Gastroesophageal sphincter (tissue), 4 donors: ENCODE measurements around the gene ZNF783. TPM values are rescaled to one million over a fixed set of nuclear protein-coding genes. Genes with fewer than 3 reads are reported as not detected.
"Not testable (repeated sequence)": the region's sequence is repeated elsewhere in the genome, so short reads cannot be mapped to it uniquely, and the experiment has no call there.

Experiments
- ATAC-seq: fragments of 150-250 bp; one replicate; pipeline ENCODE4 v1.9.1; 2016; ENCODE audit warnings: mild to moderate bottlenecking, moderate library complexity
- H3K27ac ChIP-seq, 4 donors: fragments of 200-600 bp; sonication (generic) in 3 of 4; 1 replicate in 3 of 4; 2 replicates in 1 of 4; pipeline ENCODE4 v1.5.1; 2016 to 2019
- H3K27me3 ChIP-seq: fragments of 200-600 bp; sonication (generic); one replicate; pipeline ENCODE4 v1.5.1; 2019
- H3K36me3 ChIP-seq, 2 donors: fragments of 200-600 bp; sonication (generic); one replicate each; pipeline ENCODE4 v1.5.1; 2019; ENCODE audit warnings: control low read depth in 1 of 2
- H3K4me1 ChIP-seq, 3 donors: fragments of 200-600 bp; sonication (generic); 1 replicate in 2 of 3; 2 replicates in 1 of 3; pipeline ENCODE4 v1.5.1; 2016 to 2019; ENCODE audit warnings: control low read depth in 2 of 3
- H3K4me3 ChIP-seq, 2 donors: fragments of 200-600 bp; sonication (generic); one replicate each; pipeline ENCODE4 v1.5.1; 2019; ENCODE audit warnings: mild to moderate bottlenecking in 1 of 2, moderate library complexity in 1 of 2
- H3K9me3 ChIP-seq, 3 donors: fragments of 200-600 bp; sonication (generic); one replicate each; pipeline ENCODE4 v1.5.1; 2017 to 2019; ENCODE audit warnings: control low read depth in 2 of 3
- EP300 ChIP-seq: sonication (generic); formaldehyde crosslinking; IDR thresholded peaks from one replicate; pipeline ENCODE4 v1.6.1; 2017; ENCODE audit warnings: antibody characterized with exemption, mild to moderate bottlenecking
- POLR2A ChIP-seq, 2 donors: fragments of 450-650 bp; IDR thresholded peaks; one replicate each; pipeline ENCODE4 v1.6.1; 2017; ENCODE audit warnings: antibody characterized with exemption in 2 of 2, mild to moderate bottlenecking in 2 of 2, moderate library complexity in 1 of 2
- POLR2AphosphoS5 ChIP-seq: sonication (generic); formaldehyde crosslinking; IDR thresholded peaks from one replicate; pipeline ENCODE4 v1.6.1; 2017; ENCODE audit warnings: antibody characterized with exemption
- WGBS, 2 donors: methylation state at CpG; one replicate each; pipeline ENCODE4 v1.1.5; 2018; ENCODE audit warnings: low coverage in 1 of 2; 5-methylcytosine and 5-hydroxymethylcytosine counted together
- total RNA-seq, 4 donors: library from RNA; depleted of rRNA; stranded (reverse); fragments of >200 nt; gene quantifications; one replicate each; pipeline ENCODE4 v1.1.0, GENCODE V29; 2016
- TF ChIP-seq, protein P1 (sequence below), 4 experiments: fragments of 200-600 bp in 2 of 4; fragments of 450-650 bp in 2 of 4; sonication (generic) in 1 of 4; IDR thresholded peaks; one replicate each; pipeline ENCODE4 v1.5.1; 2017 to 2019; ENCODE audit warnings: antibody characterized with exemption in 4 of 4, mild to moderate bottlenecking in 2 of 4, moderate library complexity in 2 of 4

ZNF783 gene
- total RNA-seq, 4 donors from 2014 or later, result 8.5 to 17.0 (median 13.1) TPM

DNA sequence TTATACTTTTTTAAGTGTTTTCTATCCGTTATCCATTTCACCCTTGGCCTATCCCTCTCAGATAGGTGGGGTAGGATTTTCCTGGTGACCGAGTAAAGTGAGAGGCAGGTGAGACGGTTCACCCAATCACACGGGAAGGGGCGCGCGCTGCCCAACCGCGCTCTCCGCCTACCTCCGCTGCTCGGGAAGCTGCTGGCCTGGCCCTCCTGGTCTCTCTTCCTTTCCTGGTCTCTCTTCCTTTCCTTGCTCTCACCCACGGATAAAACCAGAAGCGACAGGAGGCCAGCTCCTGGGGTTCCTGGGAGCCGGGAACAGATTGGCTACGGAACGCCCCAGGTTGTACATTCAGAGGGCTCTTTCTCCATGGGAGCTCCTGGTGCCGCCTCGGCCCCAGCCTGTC lies 36.9 kb upstream of the ZNF783 start:
- no peak for TF ChIP-seq POLR2AphosphoS5
- no peak for TF ChIP-seq POLR2A (IDR thresholded peaks at IDR 0.05)
- no peak for TF ChIP-seq EP300
- TF ChIP-seq, protein P1, sequence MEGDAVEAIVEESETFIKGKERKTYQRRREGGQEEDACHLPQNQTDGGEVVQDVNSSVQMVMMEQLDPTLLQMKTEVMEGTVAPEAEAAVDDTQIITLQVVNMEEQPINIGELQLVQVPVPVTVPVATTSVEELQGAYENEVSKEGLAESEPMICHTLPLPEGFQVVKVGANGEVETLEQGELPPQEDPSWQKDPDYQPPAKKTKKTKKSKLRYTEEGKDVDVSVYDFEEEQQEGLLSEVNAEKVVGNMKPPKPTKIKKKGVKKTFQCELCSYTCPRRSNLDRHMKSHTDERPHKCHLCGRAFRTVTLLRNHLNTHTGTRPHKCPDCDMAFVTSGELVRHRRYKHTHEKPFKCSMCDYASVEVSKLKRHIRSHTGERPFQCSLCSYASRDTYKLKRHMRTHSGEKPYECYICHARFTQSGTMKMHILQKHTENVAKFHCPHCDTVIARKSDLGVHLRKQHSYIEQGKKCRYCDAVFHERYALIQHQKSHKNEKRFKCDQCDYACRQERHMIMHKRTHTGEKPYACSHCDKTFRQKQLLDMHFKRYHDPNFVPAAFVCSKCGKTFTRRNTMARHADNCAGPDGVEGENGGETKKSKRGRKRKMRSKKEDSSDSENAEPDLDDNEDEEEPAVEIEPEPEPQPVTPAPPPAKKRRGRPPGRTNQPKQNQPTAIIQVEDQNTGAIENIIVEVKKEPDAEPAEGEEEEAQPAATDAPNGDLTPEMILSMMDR (IDR thresholded peaks at IDR 0.05), result no peak
- peaks cover 0 to 61% of the 10 kb centered on the region in 2 donors for H3K36me3 ChIP-seq

DNA sequence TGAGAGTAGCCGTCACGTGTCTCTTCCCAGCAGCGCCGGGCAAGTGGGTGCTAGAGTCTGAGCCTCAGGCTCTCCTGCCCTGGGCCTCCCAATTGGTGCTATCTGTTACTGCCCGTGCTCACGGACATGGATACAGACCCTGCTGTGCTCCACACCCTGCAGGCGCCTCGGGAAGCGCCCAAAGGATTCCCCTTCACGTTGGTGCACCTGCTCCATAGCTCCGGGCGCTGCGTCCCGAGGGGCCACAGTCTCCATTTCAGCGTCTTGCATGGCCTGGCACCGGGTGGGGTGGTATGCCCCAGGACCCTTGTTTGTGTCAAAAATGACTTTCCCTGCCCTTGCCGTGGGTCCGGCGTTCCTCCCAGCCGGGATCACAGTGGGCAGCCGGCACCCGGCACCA lies 36.3 kb upstream of the ZNF783 start:
- no peak for TF ChIP-seq EP300
- no peak for TF ChIP-seq POLR2A (IDR thresholded peaks at IDR 0.05)
- TF ChIP-seq, protein P1 (IDR thresholded peaks at IDR 0.05), result no peak
- TF ChIP-seq POLR2AphosphoS5, result no peak
- Histone ChIP-seq H3K36me3 (peaks cover 0 to 55% of the 10 kb centered on the region in 2 donors), H3K4me3 (no peak overlapping the region), H3K27me3 (no peaks in the 10 kb centered on the region), H3K9me3 (no peaks in the 10 kb centered on the region), H3K27ac (no peak overlapping the region), H3K4me1 (no peaks in the 10 kb centered on the region)
- 85% methylated on average over 4 of the region's 22 CpGs; no CpG with 5 or more reads in 1 of the 2 donors for WGBS, 2 donors
- no peak for ATAC-seq

More for the DNA sequence above, 36.9 kb upstream of the ZNF783 start:
- Histone ChIP-seq H3K4me3 (no peak overlapping the region), H3K27ac (no peak overlapping the region), H3K4me1 (no peaks in the 10 kb centered on the region), H3K27me3 (no peaks in the 10 kb centered on the region), H3K9me3 (no peaks in the 10 kb centered on the region)
- ATAC-seq, result no peak
- WGBS, 2 donors, result 94 to 100% methylated on average over 3 to 18 of the region's 19 CpGs

DNA sequence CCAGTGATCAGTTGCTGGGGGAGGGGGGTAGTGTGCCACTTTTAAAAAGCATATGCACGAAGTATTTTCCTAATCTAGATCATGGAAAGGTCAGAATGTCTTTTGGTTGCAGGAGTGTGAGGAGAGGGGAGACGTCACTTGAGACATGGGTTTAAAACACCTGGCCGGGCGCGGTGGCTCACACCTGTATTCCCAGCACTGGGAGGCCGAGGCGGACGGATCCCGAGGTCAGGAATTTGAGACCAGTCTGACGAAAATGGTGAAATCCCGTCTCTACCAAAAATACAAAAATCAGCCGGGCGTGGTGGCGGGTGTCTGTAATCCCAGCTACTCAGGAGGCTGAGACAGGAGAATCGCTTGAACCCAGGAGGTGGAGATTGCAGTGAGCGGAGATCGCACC lies 35.6 kb upstream of the ZNF783 start:
- ATAC-seq, result not testable (repeated sequence)
- peaks cover 0 to 48% of the 10 kb centered on the region in 2 donors for H3K36me3 ChIP-seq
- 84 to 92% methylated on average over 7 to 9 of the region's 17 CpGs for WGBS, 2 donors

DNA sequence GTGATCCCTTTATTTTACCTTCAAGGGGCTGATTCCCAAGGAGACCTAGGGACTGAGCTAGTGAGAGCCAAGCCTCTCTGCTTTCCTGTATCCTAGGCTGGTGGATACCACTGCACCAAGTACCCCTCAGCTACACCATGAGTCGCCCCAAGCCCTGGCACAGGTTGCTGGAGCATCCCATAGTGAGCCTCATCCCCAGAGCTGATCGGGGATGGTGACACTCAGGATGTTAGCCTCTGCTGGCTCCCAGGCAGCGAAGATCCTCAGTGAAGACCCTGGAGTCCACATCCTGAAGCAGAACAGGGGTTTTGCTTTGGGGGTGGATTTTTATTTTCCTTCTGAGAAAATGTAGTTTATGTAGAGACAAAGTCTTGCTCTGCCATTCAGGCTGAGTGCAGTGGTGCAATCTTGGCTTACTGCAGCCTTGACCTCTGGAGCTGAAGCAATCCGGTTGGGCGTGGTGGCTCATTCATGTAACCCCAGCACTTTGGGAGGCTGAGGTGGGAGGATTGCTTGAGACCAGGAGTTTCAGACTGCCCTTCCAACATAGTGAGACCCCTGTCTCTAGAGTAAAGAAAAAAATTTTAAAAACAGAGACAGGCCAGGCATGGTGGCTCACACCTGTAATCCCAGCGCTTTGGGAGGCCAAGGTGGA lies 35.0 kb upstream of the ZNF783 start:
- no peak for TF ChIP-seq POLR2AphosphoS5
- no peak for TF ChIP-seq EP300
- TF ChIP-seq, protein P1 (IDR thresholded peaks at IDR 0.05), result no peak
- no peak for TF ChIP-seq POLR2A (IDR thresholded peaks at IDR 0.05)
- 67% methylated on average over 1 to 3 of the region's 6 CpGs for WGBS, 2 donors
- no peaks in the 10 kb centered on the region for H3K9me3 ChIP-seq
- no peaks in the 10 kb centered on the region for H3K27me3 ChIP-seq
- peaks cover 0 to 42% of the 10 kb centered on the region in 2 donors for H3K36me3 ChIP-seq
- no peak overlapping the region for H3K27ac ChIP-seq
- no peak overlapping the region for H3K4me3 ChIP-seq
- ATAC-seq, result no peak
- H3K4me1 ChIP-seq, result no peaks in the 10 kb centered on the region

More for the DNA sequence above, 35.6 kb upstream of the ZNF783 start:
- not testable (repeated sequence) for H3K4me1 ChIP-seq, H3K9me3 ChIP-seq, H3K4me3 ChIP-seq, H3K27me3 ChIP-seq, H3K27ac ChIP-seq

DNA sequence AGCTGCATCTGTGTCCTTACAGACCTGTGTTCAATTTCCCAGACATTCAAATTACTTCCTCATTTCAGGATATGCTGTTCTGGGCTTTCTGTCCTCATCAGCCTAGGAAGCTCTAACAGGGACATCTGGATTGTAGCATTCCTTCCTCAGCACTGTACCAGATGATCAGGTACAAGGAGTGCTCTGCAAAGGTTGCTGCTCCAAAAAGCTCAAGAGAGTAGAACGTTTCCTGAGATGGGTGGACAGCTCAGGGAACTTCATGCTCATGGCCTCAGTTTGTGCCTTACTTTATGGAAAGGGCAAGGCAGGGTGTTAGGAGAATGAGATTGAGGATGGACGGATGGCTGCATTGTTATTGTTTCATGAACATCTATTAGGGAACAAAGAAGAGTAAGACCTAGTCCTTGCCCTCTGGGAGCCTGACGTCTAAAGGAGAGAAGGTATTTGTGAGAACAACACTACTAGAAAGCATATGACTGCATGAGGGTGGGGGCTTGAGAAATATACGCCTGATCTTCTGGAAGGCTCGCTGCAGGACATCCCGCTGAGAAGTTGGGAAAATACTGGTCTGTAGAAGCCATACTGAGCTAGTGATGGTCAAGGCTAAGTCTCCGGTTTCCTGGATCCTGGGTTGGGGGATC lies 33.0 kb upstream of the ZNF783 start:
- TF ChIP-seq POLR2AphosphoS5 (no peak), EP300 (no peak), POLR2A (IDR thresholded peaks at IDR 0.05) (no peak)
- TF ChIP-seq, protein P1 (IDR thresholded peaks at IDR 0.05), result no peak
- ATAC-seq, result no peak
- H3K9me3 ChIP-seq, result no peaks in the 10 kb centered on the region
- peaks cover 0 to 22% of the 10 kb centered on the region in 2 donors for H3K36me3 ChIP-seq
- no peaks in the 10 kb centered on the region for H3K27me3 ChIP-seq
- H3K27ac ChIP-seq, result no peak overlapping the region
- no peak overlapping the region for H3K4me3 ChIP-seq
- no peaks in the 10 kb centered on the region for H3K4me1 ChIP-seq
- 49 to 54% methylated on average over 7 of the region's 7 CpGs for WGBS, 2 donors
